SIG-M5 treated with dmso at 0.1 percent for 504 hours (cell line): ENCODE data around the gene PRR20A.
"Not testable (repeated sequence)": the region's sequence is repeated elsewhere in the genome, so short reads cannot be mapped to it uniquely, and the experiment has no call there.

ENCODE experiments used
- DNase-seq: peaks from one replicate; lab custom pipeline; 2025; ENCODE audit not compliant: unreplicated experiment; lab: John Stamatoyannopoulos, UW

Gene PRR20A

GRCh38 chr13:57140235-57140968, at the start of gene PRR20A:
TSS of gene PRR20A (plus strand) at chr13:57140918. CDS start at chr13:57141305, 387 bp downstream.
- not testable (repeated sequence) for DNase-seq

DNA sequence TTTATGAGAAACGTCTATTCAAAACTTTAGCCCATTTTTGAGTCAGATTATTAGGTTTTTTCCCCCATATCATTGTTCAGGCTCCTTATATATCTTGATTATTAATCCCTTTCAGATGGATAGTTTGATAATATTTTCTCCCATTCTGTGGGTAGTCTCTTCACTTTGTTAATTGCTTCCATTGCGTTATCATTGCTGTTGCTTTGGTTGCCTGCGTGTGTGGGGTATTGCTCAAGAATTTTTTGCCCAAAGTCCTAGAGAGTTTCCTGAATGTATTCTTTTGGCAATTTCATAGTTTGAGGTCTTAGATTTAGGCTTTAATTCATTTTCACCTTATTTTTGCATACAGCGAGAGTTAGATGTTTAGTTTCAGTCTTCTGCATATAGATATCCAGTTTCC, 25.8 kb upstream of the PRR20A start:
- DNase-seq, result no peak

- DNase-seq, result no peak
These were observed 17.0 kb upstream of the PRR20A start for GRCh38 chr13:57123681-57124080.

DNA sequence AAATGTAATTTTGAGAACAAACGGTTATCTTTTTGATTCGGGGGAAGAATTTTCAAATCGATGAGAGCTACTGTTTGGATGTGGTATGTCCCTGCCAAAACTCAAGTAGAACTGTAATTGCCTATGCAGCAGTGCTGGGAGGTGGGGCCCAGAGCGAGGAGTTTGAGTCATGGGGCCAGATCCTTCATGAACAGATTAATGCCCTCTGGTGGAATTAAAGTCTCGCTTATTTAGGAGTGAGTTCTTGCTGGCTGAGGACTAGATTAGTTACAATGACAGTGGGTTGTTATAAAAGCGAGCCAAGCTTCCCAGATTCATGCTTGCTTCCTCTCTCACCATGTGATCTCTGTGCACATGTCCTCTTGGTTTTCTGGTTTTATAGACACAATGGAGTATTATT, 11.8 kb upstream of the PRR20A start:
- peak; percentile 3 for DNase-seq

GRCh38 chr13:57136093-57136492, 4.6 kb upstream of the PRR20A start:
- DNase-seq, result no peak

DNA sequence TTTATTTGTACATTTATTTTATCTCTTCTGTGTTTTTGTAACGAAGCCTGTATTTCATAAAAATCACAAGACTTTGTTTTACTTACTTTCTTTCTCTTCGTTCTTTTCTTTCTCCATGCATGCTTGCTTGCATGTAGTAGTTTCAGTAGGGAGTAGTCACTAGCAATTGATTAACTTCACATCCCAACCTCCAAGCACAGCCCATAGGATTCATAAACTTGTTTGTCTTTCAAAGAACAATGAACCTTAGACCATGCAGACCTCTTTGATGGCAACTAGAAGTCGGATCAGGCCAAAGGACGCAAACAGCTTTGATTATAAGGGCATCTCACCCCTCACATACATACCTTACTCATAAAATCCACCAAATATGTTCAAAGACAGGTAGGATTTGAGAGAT, 3.1 kb upstream of the PRR20A start:
- DNase-seq, result no peak

GRCh38 chr13:57138988-57139387, 1.7 kb upstream of the PRR20A start:
- no peak for DNase-seq

- not testable (repeated sequence) for DNase-seq
These were observed 937 bp upstream of the PRR20A start for GRCh38 chr13:57139781-57140180.

- DNase-seq, result not testable (repeated sequence)
These were observed 6.5 kb downstream of the PRR20A start, which contains the start of gene PRR20B for GRCh38 chr13:57147188-57147587. TSS of gene PRR20B (plus strand) at chr13:57147488. CDS start at chr13:57147875, 387 bp downstream.

GRCh38 chr13:57148106-57148505, 7.4 kb downstream of the PRR20A start:
- DNase-seq, result not testable (repeated sequence)

DNA sequence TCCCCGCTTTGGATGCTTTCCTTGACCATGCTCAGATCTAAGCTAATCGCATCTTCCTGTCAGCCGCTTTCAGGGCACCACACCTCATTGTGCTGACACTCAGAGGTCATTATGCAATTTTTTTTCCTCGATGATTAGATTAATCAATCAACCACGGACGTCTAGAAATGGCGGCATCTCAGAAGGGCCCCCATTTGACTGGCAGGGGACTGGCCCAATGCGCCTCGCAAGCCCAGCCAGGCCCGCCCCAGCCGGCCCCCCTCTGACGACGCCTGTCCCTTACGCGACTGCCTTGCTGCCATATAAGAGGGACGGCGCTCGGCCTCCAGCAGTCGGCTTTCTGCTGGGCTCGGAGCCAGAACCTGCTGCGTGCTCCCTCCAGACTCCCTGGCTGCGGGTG, 13.0 kb downstream of the PRR20A start, which contains the start of gene PRR20C:
PRR20C (plus strand) TSS at position 301 of the 400 bp plus-strand sequence. CDS start 387 bp downstream, outside the sequence.
- DNase-seq, result not testable (repeated sequence)

GRCh38 chr13:57160332-57160731, 19.6 kb downstream of the PRR20A start, which contains the start of gene PRR20D:
TSS of gene PRR20D (plus strand) at chr13:57160632. CDS start at chr13:57161019, 387 bp downstream.
- DNase-seq, result not testable (repeated sequence)

- not testable (repeated sequence) for DNase-seq
These were observed 26.2 kb downstream of the PRR20A start, which contains the start of gene PRR20E for GRCh38 chr13:57166897-57167296. TSS of gene PRR20E (plus strand) at chr13:57167197. CDS start at chr13:57167584, 387 bp downstream.

DNA sequence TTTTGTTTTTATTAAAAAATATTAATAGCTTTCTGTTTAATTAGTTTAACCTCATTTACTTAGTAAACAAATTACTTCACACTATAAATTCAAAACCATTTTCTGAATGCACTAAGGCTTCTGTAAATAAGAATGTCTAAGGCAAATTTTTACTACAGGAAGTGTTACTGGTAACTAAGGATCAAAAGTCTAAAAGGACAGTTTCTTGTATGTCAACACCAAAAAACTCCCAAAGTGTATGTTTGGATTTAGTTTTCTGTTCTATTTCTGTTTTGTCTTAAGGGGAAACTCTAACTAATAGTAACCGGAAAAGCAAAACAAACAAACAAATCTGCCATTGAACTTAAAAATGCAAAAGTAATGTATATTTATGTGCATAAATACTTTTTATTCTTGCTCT, 50.9 kb downstream of the PRR20A start:
- no peak for DNase-seq
